ENCODE data around the gene GRIN2A. TPM values are rescaled to one million over a fixed set of nuclear protein-coding genes. Genes with fewer than 3 reads are reported as not detected.

GRIN2A gene
- total RNA-seq, 1 donor from 2014 or later = 1.5 TPM

GRCh38 chr16:9741776-9742175 is 440.5 kb downstream of the GRIN2A start:
- ChIA-PET CTCF (no interaction called here), POLR2A (no interaction called here)
- intact Hi-C loops (cut with micrococcal nuclease) = no loop called here
- H3K9me3 Mint-ChIP-seq = no peaks in the 10 kb centered on the region
- H3K4me3 Mint-ChIP-seq = no peak overlapping the region
- no peaks in the 10 kb centered on the region for H3K27me3 Mint-ChIP-seq
- no peaks in the 10 kb centered on the region for H3K36me3 Mint-ChIP-seq (ENCODE audit: low read depth)
- ATAC-seq (ENCODE audit: low read depth) = no peak
- no peaks in the 10 kb centered on the region for H3K4me1 Mint-ChIP-seq
- TF ChIP-seq CTCF (IDR thresholded peaks at IDR 0.05) = no peak
- no peak overlapping the region for H3K27ac Mint-ChIP-seq
- DNase-seq = no peak

GRCh38 chr16:9739301-9739700 is 442.9 kb downstream of the GRIN2A start:
- Mint-ChIP-seq H3K4me3 (no peak overlapping the region), H3K27me3 (no peaks in the 10 kb centered on the region), H3K27ac (no peak overlapping the region), H3K36me3 (ENCODE audit: low read depth) (no peaks in the 10 kb centered on the region), H3K9me3 (no peaks in the 10 kb centered on the region), H3K4me1 (no peaks in the 10 kb centered on the region)
- TF ChIP-seq CTCF (IDR thresholded peaks at IDR 0.05) = no peak
- ChIA-PET POLR2A (no interaction called here), CTCF (no interaction called here)
- ATAC-seq (ENCODE audit: low read depth) (no peak), DNase-seq (no peak)
- intact Hi-C loops (cut with micrococcal nuclease) = no loop called here

DNA sequence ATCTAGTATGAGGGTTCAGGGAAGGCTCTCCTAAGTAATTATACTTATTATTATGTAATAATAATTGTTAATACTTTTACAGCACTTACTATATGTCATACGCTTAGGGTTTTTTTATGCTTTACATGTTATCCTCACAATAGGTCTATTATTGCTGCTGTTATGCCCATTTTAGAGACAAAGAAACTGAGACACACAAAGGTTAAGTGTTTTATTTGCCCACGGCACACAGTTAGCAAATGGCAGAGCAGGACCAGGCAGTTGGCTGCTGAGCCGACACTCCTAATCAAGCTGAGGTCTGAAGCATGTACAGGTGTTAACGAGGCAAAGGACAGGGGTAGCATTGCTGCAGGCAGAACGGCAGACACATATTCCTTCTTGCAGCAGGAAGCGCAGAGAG is 443.5 kb downstream of the GRIN2A start:
- POLR2A ChIA-PET = no interaction called here
- CTCF ChIA-PET = no interaction called here
- H3K4me3 Mint-ChIP-seq = no peak overlapping the region
- H3K4me1 Mint-ChIP-seq = no peaks in the 10 kb centered on the region
- no peak for TF ChIP-seq CTCF (IDR thresholded peaks at IDR 0.05)
- H3K36me3 Mint-ChIP-seq (ENCODE audit: low read depth) = no peaks in the 10 kb centered on the region
- no peak overlapping the region for H3K27ac Mint-ChIP-seq
- H3K27me3 Mint-ChIP-seq = no peaks in the 10 kb centered on the region
- DNase-seq (no peak), ATAC-seq (ENCODE audit: low read depth) (no peak)
- H3K9me3 Mint-ChIP-seq = no peaks in the 10 kb centered on the region
- intact Hi-C loops (cut with micrococcal nuclease) = no loop called here

- ChIA-PET CTCF (no interaction called here), POLR2A (no interaction called here)
- intact Hi-C loops (cut with micrococcal nuclease) = no loop called here
These were observed 445.7 kb downstream of the GRIN2A start for GRCh38 chr16:9736547-9736946.

DNA sequence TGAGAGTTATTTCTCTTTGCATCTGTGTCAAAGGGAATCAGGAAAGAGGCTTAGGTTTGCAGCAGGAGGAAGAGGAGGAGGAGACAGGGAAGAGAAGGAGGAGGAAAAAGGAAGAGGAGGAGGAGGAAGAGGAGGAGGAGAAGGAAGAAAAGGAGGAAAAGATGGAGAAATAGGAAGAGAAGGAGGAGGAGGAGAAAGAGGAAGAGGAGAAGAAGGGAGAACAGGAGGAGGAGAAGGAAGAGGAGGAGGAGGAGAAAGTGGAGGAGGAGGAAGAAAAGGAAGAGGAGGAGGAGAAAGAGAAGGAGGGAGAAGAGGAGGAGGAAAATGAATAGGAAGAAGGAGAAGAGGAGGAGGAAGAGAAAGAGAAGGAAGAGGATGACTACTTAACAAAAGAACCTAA is 459.1 kb downstream of the GRIN2A start:
- no peaks in the 10 kb centered on the region for H3K9me3 Mint-ChIP-seq
- ChIA-PET CTCF (no interaction called here), POLR2A (no interaction called here)
- ATAC-seq (ENCODE audit: low read depth) (no peak), DNase-seq (no peak)
- intact Hi-C loops (cut with micrococcal nuclease) = no loop called here
- no peak overlapping the region for H3K27ac Mint-ChIP-seq
- H3K36me3 Mint-ChIP-seq (ENCODE audit: low read depth) = no peaks in the 10 kb centered on the region
- no peak overlapping the region for H3K4me3 Mint-ChIP-seq
- H3K4me1 Mint-ChIP-seq = no peaks in the 10 kb centered on the region
- no peaks in the 10 kb centered on the region for H3K27me3 Mint-ChIP-seq
- TF ChIP-seq CTCF (IDR thresholded peaks at IDR 0.05) = no peak

More at GRCh38 chr16:9736547-9736946, 445.7 kb downstream of the GRIN2A start:
- no peaks in the 10 kb centered on the region for H3K4me1 Mint-ChIP-seq
- H3K4me3 Mint-ChIP-seq = no peak overlapping the region
- TF ChIP-seq CTCF (IDR thresholded peaks at IDR 0.05) = no peak
- no peaks in the 10 kb centered on the region for H3K36me3 Mint-ChIP-seq (ENCODE audit: low read depth)
- no peaks in the 10 kb centered on the region for H3K27me3 Mint-ChIP-seq
- DNase-seq = no peak
- H3K9me3 Mint-ChIP-seq = no peaks in the 10 kb centered on the region
- ATAC-seq (ENCODE audit: low read depth) = no peak
- H3K27ac Mint-ChIP-seq = no peak overlapping the region
